ENCODE measurements around the gene RBM15B.

DNA sequence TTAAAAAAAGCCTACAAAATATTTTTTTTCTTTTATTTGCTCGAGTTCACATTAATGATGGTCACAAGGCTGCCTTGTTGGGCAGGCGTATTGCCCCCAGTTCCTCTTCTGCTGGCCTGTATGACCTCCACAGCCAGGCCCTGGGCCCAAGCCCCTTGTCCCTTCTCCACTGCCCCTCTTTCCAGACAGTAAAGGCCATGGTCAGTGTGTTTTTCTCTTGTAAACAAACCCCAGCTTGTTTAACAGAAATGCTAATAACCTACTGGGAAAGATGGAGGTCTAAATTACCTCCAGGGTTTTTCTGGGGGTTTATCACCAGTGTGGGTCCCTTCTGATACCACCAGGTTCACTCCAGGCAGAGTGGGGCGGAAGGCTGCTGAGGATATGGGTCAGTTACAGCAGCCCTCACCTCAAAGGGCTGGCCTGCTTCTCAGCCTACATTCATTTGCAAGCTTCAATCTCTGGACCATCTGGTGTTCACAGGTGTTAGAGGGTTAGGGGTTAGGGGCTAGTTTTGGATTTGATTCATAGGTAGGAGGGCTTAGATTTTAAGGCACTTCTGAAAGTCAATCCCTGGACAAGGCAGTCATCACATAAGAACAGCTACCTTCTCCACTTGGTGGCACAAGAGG is 8.0 kb upstream of the RBM15B start:
- TF ChIP-seq CTCF (IDR thresholded peaks at IDR 0.05; ENCODE audit: low read depth, low read length) (no peak), EZH2phosphoT487 (IDR thresholded peaks at IDR 0.05; ENCODE audit: low read depth) (no peak)
